ENCODE data around the gene CEP57L1. TPM values are rescaled to one million over a fixed set of nuclear protein-coding genes. Genes with fewer than 3 reads are reported as not detected.

The CEP57L1 gene
- total and polyA plus RNA-seq, 7 donors: 5.1 to 20.7 (median 6.4) TPM

- peak overlapping the region; percentile 35 for H3K4me3 ChIP-seq
- H3K27ac ChIP-seq: peak overlapping the region; percentile 77
- WGBS, 3 donors: 52 to 55% (median 55%) methylated on average over 2 of the region's 2 CpGs
- peaks cover 66% of the 10 kb centered on the region for H3K4me1 ChIP-seq
- H3K27me3 ChIP-seq (ENCODE audit: insufficient read depth in 3 of 3, low read length in 2 of 3): no peaks in the 10 kb centered on the region
- intact Hi-C loops (cut with DNase I): no loop called here
- ATAC-seq: peak; percentile 28 to 74 (median 54)
- peaks cover 0 to 3% of the 10 kb centered on the region in 2 donors for H3K36me3 ChIP-seq (ENCODE audit: insufficient read depth in 1 of 2, low read depth in 1 of 2)
- no peak for DNase-seq
- H3K9me3 ChIP-seq: no peaks in the 10 kb centered on the region
- TF ChIP-seq CTCF (IDR thresholded peaks at IDR 0.05): no peak
Measured at GRCh38 chr6:109053336-109053735, 42.0 kb upstream of the CEP57L1 start.

- Histone ChIP-seq H3K4me1 (peaks cover 72% of the 10 kb centered on the region), H3K27ac (peak overlapping the region; percentile 77), H3K9me3 (no peaks in the 10 kb centered on the region), H3K27me3 (ENCODE audit: insufficient read depth in 3 of 3, low read length in 2 of 3) (no peaks in the 10 kb centered on the region), H3K4me3 (no peak overlapping the region), H3K36me3 (ENCODE audit: insufficient read depth in 1 of 2, low read depth in 1 of 2) (peaks cover 0 to 3% of the 10 kb centered on the region in 2 donors)
- 73 to 89% (median 77%) methylated on average over 1 of the region's 1 CpG for WGBS, 3 donors
- DNase-seq: no peak
- no peak for TF ChIP-seq CTCF (IDR thresholded peaks at IDR 0.05)
- intact Hi-C loops (cut with DNase I): loop anchor here (5.0 kb wide), 2 partner anchors 44 to 49 kb away; no protein-coding TSS in a partner anchor
- peak in 3 of 4 donors; percentile 24 to 49 (median 35) for ATAC-seq
Measured at GRCh38 chr6:109055771-109056235, 39.5 kb upstream of the CEP57L1 start.

- Histone ChIP-seq H3K9me3 (no peaks in the 10 kb centered on the region), H3K4me1 (peaks cover 72% of the 10 kb centered on the region), H3K36me3 (ENCODE audit: insufficient read depth in 1 of 2, low read depth in 1 of 2) (peaks cover 0 to 3% of the 10 kb centered on the region in 2 donors), H3K4me3 (no peak overlapping the region), H3K27ac (peak overlapping the region; percentile 77), H3K27me3 (ENCODE audit: insufficient read depth in 3 of 3, low read length in 2 of 3) (no peaks in the 10 kb centered on the region)
- TF ChIP-seq CTCF (IDR thresholded peaks at IDR 0.05): no peak
- no peak for DNase-seq
- intact Hi-C loops (cut with DNase I): loop anchor here (5.0 kb wide), 2 partner anchors 44 to 49 kb away; no protein-coding TSS in a partner anchor
- ATAC-seq: peak in 1 of 4 donors; percentile 14
Measured at GRCh38 chr6:109056661-109057060, 38.6 kb upstream of the CEP57L1 start.

GRCh38 chr6:109058620-109059019 is 36.7 kb upstream of the CEP57L1 start:
- Histone ChIP-seq H3K4me1 (peaks cover 68% of the 10 kb centered on the region), H3K36me3 (ENCODE audit: insufficient read depth in 1 of 2, low read depth in 1 of 2) (peaks cover 0 to 3% of the 10 kb centered on the region in 2 donors), H3K27me3 (ENCODE audit: insufficient read depth in 3 of 3, low read length in 2 of 3) (no peaks in the 10 kb centered on the region), H3K9me3 (no peaks in the 10 kb centered on the region), H3K4me3 (no peak overlapping the region), H3K27ac (peak overlapping the region; percentile 77)
- DNase-seq (no peak), ATAC-seq (no peak)
- 45 to 65% (median 49%) methylated on average over 2 of the region's 2 CpGs for WGBS, 3 donors
- no peak for TF ChIP-seq CTCF (IDR thresholded peaks at IDR 0.05)
- intact Hi-C loops (cut with DNase I): loop anchor here (5.0 kb wide), 2 partner anchors 46 to 51 kb away; no protein-coding TSS in a partner anchor

GRCh38 chr6:109059153-109059552 is 36.2 kb upstream of the CEP57L1 start:
- ATAC-seq (peak in 2 of 4 donors; percentile 20 to 24), DNase-seq (no peak)
- H3K4me3 ChIP-seq: peak overlapping the region; percentile 41
- H3K9me3 ChIP-seq: no peaks in the 10 kb centered on the region
- peaks cover 66% of the 10 kb centered on the region for H3K4me1 ChIP-seq
- H3K27ac ChIP-seq: peak overlapping the region; percentile 77
- WGBS, 3 donors: 42 to 52% (median 46%) methylated on average over 3 of the region's 3 CpGs
- H3K36me3 ChIP-seq (ENCODE audit: insufficient read depth in 1 of 2, low read depth in 1 of 2): peaks cover 0 to 3% of the 10 kb centered on the region in 2 donors
- no peaks in the 10 kb centered on the region for H3K27me3 ChIP-seq (ENCODE audit: insufficient read depth in 3 of 3, low read length in 2 of 3)
- intact Hi-C loops (cut with DNase I): loop anchor here (5.0 kb wide), 2 partner anchors 47 to 52 kb away; no protein-coding TSS in a partner anchor
- no peak for TF ChIP-seq CTCF (IDR thresholded peaks at IDR 0.05)

Data from psoas muscle (tissue), 8 donors.